ENCODE data around the gene CADM1. TPM values are rescaled to one million over a fixed set of nuclear protein-coding genes. Genes with fewer than 3 reads are reported as not detected.

CADM1 gene
- total RNA-seq, 1 experiment from 2014 or later, result 12.9 TPM

GRCh38 chr11:115488945-115489344 lies 15.3 kb downstream of the CADM1 start:
- intact Hi-C loops (cut with micrococcal nuclease; ENCODE audit: unreplicated experiment), result no loop called here
- DNase-seq (ENCODE audit: low spot score), result no peak
- POLR2A ChIA-PET (ENCODE audit: low non-redundant PET), result no interaction called here
- CTCF ChIA-PET, result no interaction called here
- Histone ChIP-seq H3K27ac (ENCODE audit: low read depth, low read length, poor library complexity, severe bottlenecking) (no peak overlapping the region), H3K4me3 (ENCODE audit: low read depth, low read length, poor library complexity, severe bottlenecking) (no peak overlapping the region), H3K27me3 (replicated peaks; ENCODE audit: insufficient read depth, low read depth, low read length, poor library complexity) (no peaks in the 10 kb centered on the region), H3K9me3 (ENCODE audit: low read depth, low read length, poor library complexity, severe bottlenecking) (no peaks in the 10 kb centered on the region), H3K4me1 (ENCODE audit: insufficient read depth, low read length, poor library complexity, severe bottlenecking) (no peaks in the 10 kb centered on the region), H3K36me3 (ENCODE audit: insufficient read depth, low read length, poor library complexity, severe bottlenecking) (no peaks in the 10 kb centered on the region)
- no TSS peak for BruUV-seq (replicated peaks)
- TF ChIP-seq CTCF (conservative IDR thresholded peaks at IDR 0.05; ENCODE audit: low read depth, low read length), result no peak
- no peak for TF ChIP-seq EZH2 (IDR thresholded peaks at IDR 0.05; ENCODE audit: borderline replicate concordance, low read depth, low read length, poor library complexity, severe bottlenecking)

GRCh38 chr11:115481528-115481927 lies 22.7 kb downstream of the CADM1 start:
- intact Hi-C loops (cut with micrococcal nuclease; ENCODE audit: unreplicated experiment), result no loop called here
- Histone ChIP-seq H3K9me3 (ENCODE audit: low read depth, low read length, poor library complexity, severe bottlenecking) (no peaks in the 10 kb centered on the region), H3K4me3 (ENCODE audit: low read depth, low read length, poor library complexity, severe bottlenecking) (no peak overlapping the region), H3K36me3 (ENCODE audit: insufficient read depth, low read length, poor library complexity, severe bottlenecking) (no peaks in the 10 kb centered on the region), H3K27me3 (replicated peaks; ENCODE audit: insufficient read depth, low read depth, low read length, poor library complexity) (no peaks in the 10 kb centered on the region), H3K4me1 (ENCODE audit: insufficient read depth, low read length, poor library complexity, severe bottlenecking) (no peaks in the 10 kb centered on the region), H3K27ac (ENCODE audit: low read depth, low read length, poor library complexity, severe bottlenecking) (no peak overlapping the region)
- no peak for TF ChIP-seq CTCF (conservative IDR thresholded peaks at IDR 0.05; ENCODE audit: low read depth, low read length)
- no peak for TF ChIP-seq EZH2 (IDR thresholded peaks at IDR 0.05; ENCODE audit: borderline replicate concordance, low read depth, low read length, poor library complexity, severe bottlenecking)
- ChIA-PET CTCF (no interaction called here), POLR2A (ENCODE audit: low non-redundant PET) (no interaction called here)
- BruUV-seq (replicated peaks), result no TSS peak
- no peak for DNase-seq (ENCODE audit: low spot score)

- no peaks in the 10 kb centered on the region for H3K36me3 ChIP-seq (ENCODE audit: insufficient read depth, low read length, poor library complexity, severe bottlenecking)
- no peak overlapping the region for H3K27ac ChIP-seq (ENCODE audit: low read depth, low read length, poor library complexity, severe bottlenecking)
- BruUV-seq (replicated peaks), result no TSS peak
- TF ChIP-seq CTCF (conservative IDR thresholded peaks at IDR 0.05; ENCODE audit: low read depth, low read length), result no peak
- no peak for TF ChIP-seq EZH2 (IDR thresholded peaks at IDR 0.05; ENCODE audit: borderline replicate concordance, low read depth, low read length, poor library complexity, severe bottlenecking)
- ChIA-PET CTCF (no interaction called here), POLR2A (ENCODE audit: low non-redundant PET) (no interaction called here)
- H3K27me3 ChIP-seq (replicated peaks; ENCODE audit: insufficient read depth, low read depth, low read length, poor library complexity), result no peaks in the 10 kb centered on the region
- no peak for DNase-seq (ENCODE audit: low spot score)
- H3K9me3 ChIP-seq (ENCODE audit: low read depth, low read length, poor library complexity, severe bottlenecking), result no peaks in the 10 kb centered on the region
- intact Hi-C loops (cut with micrococcal nuclease; ENCODE audit: unreplicated experiment), result no loop called here
- H3K4me1 ChIP-seq (ENCODE audit: insufficient read depth, low read length, poor library complexity, severe bottlenecking), result no peaks in the 10 kb centered on the region
- H3K4me3 ChIP-seq (ENCODE audit: low read depth, low read length, poor library complexity, severe bottlenecking), result no peak overlapping the region
Observed at GRCh38 chr11:115480611-115481010, 23.6 kb downstream of the CADM1 start.
